Activated naive CD4-positive, alpha-beta T cell treated with anti-CD3 and anti-CD28 coated beads, Interleukin-2, amount 50 U/mL, for 72 hours (primary cell): ENCODE measurements around the gene GAST. TPM values are rescaled to one million over a fixed set of nuclear protein-coding genes. Genes with fewer than 3 reads are reported as not detected.

Experiments
- ATAC-seq, 2 donors: fragments of 150-1000 bp; cut with Tn5 transposase; 2 replicates each; pipeline ENCODE4 v1.10.0; 2021; ENCODE audit warnings: mild to moderate bottlenecking in 2 of 2, moderate library complexity in 2 of 2
- DNase-seq, 2 donors: peaks; one replicate each; pipeline ENCODE4 v3.0.0; 2021 to 2022; ENCODE audit warnings: low spot score in 2 of 2
- H3K27ac Mint-ChIP-seq, 2 donors: one replicate each; pipeline ENCODE4 v1.8.0; 2022; ENCODE audit warnings: mild to moderate bottlenecking in 2 of 2, mixed read lengths in 2 of 2
- H3K36me3 Mint-ChIP-seq, 2 donors: one replicate each; pipeline ENCODE4 v1.8.0; 2022; ENCODE audit warnings: mixed read lengths in 2 of 2
- H3K9me3 Mint-ChIP-seq, 2 donors: one replicate each; pipeline ENCODE4 v1.8.0; 2022; ENCODE audit warnings: mixed read lengths in 2 of 2
- total RNA-seq, 2 donors: library from RNA; stranded (reverse); gene quantifications; one replicate each; pipeline ENCODE4 v1.2.3, GENCODE V29; 2022

The GAST gene
- total RNA-seq, 2 donors from 2014 or later = not detected

GRCh38 chr17:41751288-41751687 is 39.2 kb downstream of the GAST start:
- ATAC-seq (no peak), DNase-seq (no peak)
- Mint-ChIP-seq H3K27ac (no peak overlapping the region), H3K36me3 (no peaks in the 10 kb centered on the region), H3K9me3 (no peaks in the 10 kb centered on the region)

GRCh38 chr17:41754066-41754465 is 41.9 kb downstream of the GAST start:
- ATAC-seq = no peak
- DNase-seq = no peak

GRCh38 chr17:41758601-41759000 is 46.5 kb downstream of the GAST start:
- Mint-ChIP-seq H3K36me3 (no peaks in the 10 kb centered on the region), H3K9me3 (no peaks in the 10 kb centered on the region), H3K27ac (no peak overlapping the region)
- no peak for ATAC-seq
- no peak for DNase-seq

More at GRCh38 chr17:41754066-41754465, 41.9 kb downstream of the GAST start:
- Mint-ChIP-seq H3K9me3 (no peaks in the 10 kb centered on the region), H3K36me3 (no peaks in the 10 kb centered on the region), H3K27ac (no peak overlapping the region)

GRCh38 chr17:41760878-41761277 is 48.7 kb downstream of the GAST start:
- H3K36me3 Mint-ChIP-seq = no peaks in the 10 kb centered on the region
- ATAC-seq = no peak
- DNase-seq = no peak
- H3K9me3 Mint-ChIP-seq = no peaks in the 10 kb centered on the region
- no peak overlapping the region for H3K27ac Mint-ChIP-seq

GRCh38 chr17:41762391-41762790 is 50.3 kb downstream of the GAST start:
- no peak for DNase-seq
- Mint-ChIP-seq H3K27ac (no peak overlapping the region), H3K36me3 (no peaks in the 10 kb centered on the region), H3K9me3 (no peaks in the 10 kb centered on the region)
- no peak for ATAC-seq

- H3K9me3 Mint-ChIP-seq = no peaks in the 10 kb centered on the region
- no peaks in the 10 kb centered on the region for H3K36me3 Mint-ChIP-seq
- no peak for ATAC-seq
Measured at GRCh38 chr17:41762841-41763240, 50.7 kb downstream of the GAST start.

GRCh38 chr17:41763327-41763726 is 51.2 kb downstream of the GAST start:
- Mint-ChIP-seq H3K27ac (no peak overlapping the region), H3K36me3 (no peaks in the 10 kb centered on the region), H3K9me3 (no peaks in the 10 kb centered on the region)
- no peak for DNase-seq
- ATAC-seq = no peak

More at GRCh38 chr17:41762841-41763240, 50.7 kb downstream of the GAST start:
- no peak overlapping the region for H3K27ac Mint-ChIP-seq
- DNase-seq = no peak

Other genes starting within 250 kb of the GAST start
- not detected for gene KRT32, start 244.9 kb upstream of the GAST start, total RNA-seq
- not detected for gene KRT35, start 231.2 kb upstream of the GAST start, total RNA-seq
- gene KRT36, start 222.4 kb upstream of the GAST start, total RNA-seq = not detected
- gene KRT13, start 206.7 kb upstream of the GAST start, total RNA-seq = not detected
- gene KRT15, start 193.4 kb upstream of the GAST start, total RNA-seq = not detected
- not detected for gene KRT19, start 184.0 kb upstream of the GAST start, total RNA-seq
- gene KRT9, start 140.3 kb upstream of the GAST start, total RNA-seq = not detected
- not detected for gene KRT14, start 125.4 kb upstream of the GAST start, total RNA-seq
- not detected for gene KRT16, start 99.6 kb upstream of the GAST start, total RNA-seq
- gene KRT17, start 87.8 kb upstream of the GAST start, total RNA-seq = under 1 TPM in 1 of 2 donors, not detected in 1; 0.50 TPM
- 1,000 to 10,000 TPM in 1 of 2 donors, 100 to 1,000 TPM in 1; 899 to 1,106 TPM for gene EIF1, start 23.4 kb upstream of the GAST start, total RNA-seq
- gene HAP1, start 22.3 kb downstream of the GAST start, total RNA-seq = not detected
- under 1 TPM; 0.39 to 0.72 TPM for gene JUP, start 74.4 kb downstream of the GAST start, total RNA-seq
- gene P3H4, start 99.6 kb downstream of the GAST start, total RNA-seq = 1 to 10 TPM; 1.1 to 1.8 TPM
- gene FKBP10, start 100.7 kb downstream of the GAST start, total RNA-seq = under 1 TPM in 1 of 2 donors, not detected in 1; 0.47 TPM
- 10 to 100 TPM; 52.4 to 62.1 TPM for gene NT5C3B, start 123.9 kb downstream of the GAST start, total RNA-seq
- gene KLHL10, start 125.5 kb downstream of the GAST start, total RNA-seq = under 1 TPM; 0.12 to 0.14 TPM
- 10 to 100 TPM; 14.1 to 29.3 TPM for gene KLHL11, start 153.1 kb downstream of the GAST start, total RNA-seq
- gene ACLY, start 206.6 kb downstream of the GAST start, total RNA-seq = 100 to 1,000 TPM; 140 to 187 TPM
- 1 to 10 TPM; 1.2 to 2.0 TPM for gene ODAD4, start 218.3 kb downstream of the GAST start, total RNA-seq